Activated naive CD4-positive, alpha-beta T cell treated with anti-CD3 and anti-CD28 coated beads, Interleukin-2, amount 10 ng/mL, durations not matched to agents 7 days and 5 days (primary cell): ENCODE data around the gene GIMD1.

Source experiments
- CTCF ChIA-PET: fragments of 350-600 bp; sonication (Branson Sonifier 250); formaldehyde crosslinking; loops from one replicate; lab custom pipeline; 2021; ENCODE audit warnings: antibody characterized with exemption; lab: Charles Lee
- DNase-seq: peaks from one replicate; pipeline ENCODE4 v3.0.0-alpha.2; 2020
- H3K27ac Mint-ChIP-seq: one replicate; pipeline ENCODE4 v1.8.0; 2021; ENCODE audit warnings: mild to moderate bottlenecking, moderate library complexity, mixed read lengths
- H3K27me3 Mint-ChIP-seq: one replicate; pipeline ENCODE4 v1.8.0; 2021; ENCODE audit warnings: mild to moderate bottlenecking, mixed read lengths
- H3K36me3 Mint-ChIP-seq: one replicate; pipeline ENCODE4 v1.8.0; 2021; ENCODE audit warnings: mixed read lengths
- H3K4me1 Mint-ChIP-seq: one replicate; pipeline ENCODE4 v1.8.0; 2021; ENCODE audit warnings: mixed read lengths
- H3K4me3 Mint-ChIP-seq: one replicate; pipeline ENCODE4 v1.8.0; 2021; ENCODE audit warnings: mild to moderate bottlenecking, moderate library complexity, mixed read lengths
- H3K9me3 Mint-ChIP-seq: one replicate; pipeline ENCODE4 v1.8.0; 2021; ENCODE audit warnings: mixed read lengths

The GIMD1 gene

GRCh38 chr4:106367072-106367471 lies 1.5 kb downstream of the GIMD1 start:
- CTCF ChIA-PET: no interaction called here
- H3K36me3 Mint-ChIP-seq: no peaks in the 10 kb centered on the region

DNA sequence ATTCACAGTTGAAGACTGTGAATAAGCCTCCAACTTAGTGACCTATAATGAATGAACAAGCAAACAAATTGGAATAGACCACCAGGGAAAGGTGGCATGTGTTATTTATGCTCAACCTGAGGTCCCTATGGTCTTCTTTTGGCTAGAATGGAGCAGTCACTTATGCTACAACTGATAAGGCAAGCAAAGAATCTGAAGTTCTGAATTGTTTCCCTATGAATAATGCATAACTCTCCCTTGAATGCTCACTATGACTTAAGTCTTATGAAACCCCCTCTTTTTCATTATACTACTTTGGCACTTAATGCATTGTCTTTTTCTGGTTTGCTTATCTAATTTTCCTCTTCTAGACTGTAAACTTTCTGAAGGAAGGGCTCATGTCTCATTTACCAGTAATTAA lies 2.6 kb downstream of the GIMD1 start:
- no peaks in the 10 kb centered on the region for H3K9me3 Mint-ChIP-seq
- no peaks in the 10 kb centered on the region for H3K4me1 Mint-ChIP-seq
- no peaks in the 10 kb centered on the region for H3K36me3 Mint-ChIP-seq
- peaks cover 9% of the 10 kb centered on the region for H3K27me3 Mint-ChIP-seq
- CTCF ChIA-PET: interaction anchor here (1.3 kb wide), 1 partner anchor 11 kb away, joined by 3 read pairs; no protein-coding TSS in a partner anchor
- H3K27ac Mint-ChIP-seq: no peak overlapping the region
- no peak for DNase-seq
- H3K4me3 Mint-ChIP-seq: no peak overlapping the region

More at GRCh38 chr4:106367072-106367471, 1.5 kb downstream of the GIMD1 start:
- DNase-seq: no peak
- no peak overlapping the region for H3K27ac Mint-ChIP-seq
- H3K4me3 Mint-ChIP-seq: no peak overlapping the region
- H3K27me3 Mint-ChIP-seq: peaks cover 11% of the 10 kb centered on the region
- no peaks in the 10 kb centered on the region for H3K9me3 Mint-ChIP-seq
- no peaks in the 10 kb centered on the region for H3K4me1 Mint-ChIP-seq

- Mint-ChIP-seq H3K36me3 (no peaks in the 10 kb centered on the region), H3K4me1 (no peaks in the 10 kb centered on the region), H3K9me3 (no peaks in the 10 kb centered on the region), H3K4me3 (no peak overlapping the region), H3K27me3 (peaks cover 8% of the 10 kb centered on the region), H3K27ac (no peak overlapping the region)
- DNase-seq: no peak
- CTCF ChIA-PET: interaction anchor here (1.3 kb wide), 1 partner anchor 11 kb away, joined by 3 read pairs; no protein-coding TSS in a partner anchor
Measured at GRCh38 chr4:106365613-106366012, 3.0 kb downstream of the GIMD1 start.

DNA sequence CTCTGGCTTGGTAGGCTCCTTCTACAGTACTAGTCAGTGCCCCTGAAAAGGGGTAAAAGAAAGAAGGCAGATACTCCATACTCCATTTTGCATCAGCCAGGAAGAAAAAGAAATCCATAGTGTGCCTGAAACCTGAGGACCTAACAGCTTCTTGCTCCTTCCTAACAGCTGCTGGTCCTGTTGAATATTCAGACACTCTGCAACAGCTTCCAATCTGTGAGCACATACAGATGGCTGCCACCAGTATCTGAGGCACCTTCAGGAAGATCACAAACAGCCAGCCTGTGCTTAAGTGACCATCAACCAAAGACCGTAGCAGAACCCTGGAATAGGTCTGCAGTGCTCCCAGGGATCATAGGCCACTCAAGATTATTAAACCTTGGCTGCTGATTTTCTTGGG lies 4.3 kb downstream of the GIMD1 start:
- DNase-seq: no peak
- Mint-ChIP-seq H3K27me3 (peaks cover under 1% of the 10 kb centered on the region), H3K27ac (no peak overlapping the region), H3K4me3 (no peak overlapping the region), H3K36me3 (no peaks in the 10 kb centered on the region), H3K4me1 (no peaks in the 10 kb centered on the region), H3K9me3 (no peaks in the 10 kb centered on the region)
- CTCF ChIA-PET: no interaction called here

GRCh38 chr4:106362086-106362825 lies 6.3 kb downstream of the GIMD1 start:
- CTCF ChIA-PET: no interaction called here
- DNase-seq: no peak
- no peak overlapping the region for H3K4me3 Mint-ChIP-seq
- no peaks in the 10 kb centered on the region for H3K27me3 Mint-ChIP-seq
- no peak overlapping the region for H3K27ac Mint-ChIP-seq
- H3K4me1 Mint-ChIP-seq: no peaks in the 10 kb centered on the region
- H3K36me3 Mint-ChIP-seq: no peaks in the 10 kb centered on the region
- H3K9me3 Mint-ChIP-seq: no peaks in the 10 kb centered on the region

- Mint-ChIP-seq H3K9me3 (no peaks in the 10 kb centered on the region), H3K27ac (no peak overlapping the region), H3K27me3 (no peaks in the 10 kb centered on the region), H3K4me3 (no peak overlapping the region), H3K4me1 (no peaks in the 10 kb centered on the region), H3K36me3 (no peaks in the 10 kb centered on the region)
- CTCF ChIA-PET: no interaction called here
- DNase-seq: no peak
Measured at GRCh38 chr4:106358899-106359298, 9.7 kb downstream of the GIMD1 start.

DNA sequence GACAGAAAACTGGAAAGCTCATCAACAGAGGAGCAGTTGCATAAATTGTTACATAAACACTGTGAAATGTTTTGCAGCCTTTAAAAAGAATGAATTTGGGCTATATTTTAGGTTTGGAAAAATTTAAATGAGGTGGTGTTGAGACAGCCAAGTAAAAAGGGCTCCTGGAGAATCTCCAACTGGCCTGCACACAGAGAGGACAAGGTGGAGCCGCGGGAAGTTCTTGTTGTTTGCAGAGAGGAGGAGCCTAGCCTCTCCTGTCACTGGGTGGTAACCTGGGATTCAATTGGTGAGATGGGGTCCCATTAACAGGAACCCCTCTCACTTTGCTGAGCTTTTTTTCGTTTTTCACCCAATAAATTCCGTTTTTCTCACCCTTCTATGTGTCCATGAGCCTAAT lies 13.4 kb downstream of the GIMD1 start:
- no peak overlapping the region for H3K27ac Mint-ChIP-seq
- H3K36me3 Mint-ChIP-seq: peaks cover 4% of the 10 kb centered on the region
- CTCF ChIA-PET: interaction anchor here (1.3 kb wide), 1 partner anchor 10 kb away, joined by 3 read pairs; no protein-coding TSS in a partner anchor
- no peak overlapping the region for H3K4me3 Mint-ChIP-seq
- H3K9me3 Mint-ChIP-seq: no peaks in the 10 kb centered on the region
- DNase-seq: no peak
- H3K27me3 Mint-ChIP-seq: no peaks in the 10 kb centered on the region
- no peaks in the 10 kb centered on the region for H3K4me1 Mint-ChIP-seq

DNA sequence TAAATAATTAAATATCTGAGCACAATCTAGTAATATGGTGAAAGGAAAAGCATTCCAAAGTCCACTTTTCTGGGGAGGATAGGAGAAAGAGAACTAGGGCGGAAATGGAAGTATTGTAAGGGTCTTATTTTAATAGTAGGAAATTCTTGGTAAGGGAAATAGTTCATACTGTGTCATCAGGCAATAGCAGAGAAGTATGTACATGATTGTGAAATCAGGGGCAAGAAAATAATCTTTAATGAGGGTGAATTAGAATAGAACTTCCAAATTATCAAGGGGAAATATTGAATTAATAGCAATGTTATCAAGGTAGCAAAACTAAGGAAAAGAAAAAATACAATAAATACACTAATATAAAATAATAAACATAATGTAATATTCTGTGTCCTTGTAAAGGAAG lies 14.8 kb downstream of the GIMD1 start:
- Mint-ChIP-seq H3K27ac (no peak overlapping the region), H3K4me1 (no peaks in the 10 kb centered on the region), H3K36me3 (peaks cover 6% of the 10 kb centered on the region), H3K27me3 (no peaks in the 10 kb centered on the region), H3K4me3 (no peak overlapping the region), H3K9me3 (no peaks in the 10 kb centered on the region)
- CTCF ChIA-PET: no interaction called here
- DNase-seq: no peak

- H3K27me3 Mint-ChIP-seq: no peaks in the 10 kb centered on the region
- H3K36me3 Mint-ChIP-seq: peaks cover 16% of the 10 kb centered on the region
- CTCF ChIA-PET: no interaction called here
- no peak overlapping the region for H3K27ac Mint-ChIP-seq
- H3K4me1 Mint-ChIP-seq: no peaks in the 10 kb centered on the region
- H3K9me3 Mint-ChIP-seq: no peaks in the 10 kb centered on the region
- no peak for DNase-seq
- H3K4me3 Mint-ChIP-seq: no peak overlapping the region
Measured at GRCh38 chr4:106351016-106351415, 17.6 kb downstream of the GIMD1 start.

- Mint-ChIP-seq H3K4me3 (no peak overlapping the region), H3K36me3 (peaks cover 29% of the 10 kb centered on the region), H3K27ac (no peak overlapping the region), H3K9me3 (no peaks in the 10 kb centered on the region), H3K27me3 (no peaks in the 10 kb centered on the region), H3K4me1 (no peaks in the 10 kb centered on the region)
- DNase-seq: no peak
- CTCF ChIA-PET: interaction anchor here (0.8 kb wide), 1 partner anchor 747 kb away, joined by 3 read pairs; no protein-coding TSS in a partner anchor
Measured at GRCh38 chr4:106347167-106347566, 21.4 kb downstream of the GIMD1 start.

GRCh38 chr4:106344647-106344970 lies 24.0 kb downstream of the GIMD1 start:
- CTCF ChIA-PET: no interaction called here
- Mint-ChIP-seq H3K27ac (no peak overlapping the region), H3K4me1 (peaks cover 6% of the 10 kb centered on the region)

DNA sequence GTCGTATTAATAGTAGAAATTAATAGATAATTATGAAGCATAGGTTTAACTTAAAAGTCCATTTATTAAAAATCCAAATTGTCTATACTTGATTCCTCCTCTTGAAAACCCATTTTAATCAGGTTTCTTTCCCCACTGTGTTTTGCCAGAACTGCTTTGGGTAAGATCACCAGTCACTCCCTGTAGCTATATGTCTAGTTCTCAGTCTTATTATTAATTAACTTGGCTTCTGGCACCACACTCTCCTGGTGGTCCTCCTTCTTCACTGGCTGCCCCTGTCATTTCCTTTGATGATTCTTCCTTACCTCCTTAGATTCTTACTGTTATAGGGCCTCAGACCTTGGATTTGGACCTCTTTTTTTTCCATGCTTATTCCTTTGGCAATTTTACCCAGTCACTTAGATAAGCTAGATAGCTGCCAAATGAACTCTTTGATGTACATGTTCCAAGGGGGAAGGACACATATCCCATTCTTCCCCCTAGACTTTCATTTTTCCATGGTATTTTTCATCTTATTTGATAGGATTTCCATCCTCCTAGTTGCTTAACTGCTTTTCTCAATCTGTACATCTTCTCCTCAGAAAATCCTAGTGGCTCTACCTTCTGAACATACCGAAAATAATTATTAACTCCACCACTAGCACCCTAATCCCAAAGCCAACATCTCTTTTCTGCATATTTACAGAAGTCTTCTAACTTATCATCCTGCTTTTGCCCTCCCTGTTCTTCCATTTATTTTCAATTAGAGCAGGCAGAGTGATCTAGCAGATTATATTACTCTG lies 24.5 kb downstream of the GIMD1 start:
- DNase-seq: no peak
- peaks cover 6% of the 10 kb centered on the region for H3K4me1 Mint-ChIP-seq
- CTCF ChIA-PET: no interaction called here
- H3K4me3 Mint-ChIP-seq: no peak overlapping the region
- H3K27me3 Mint-ChIP-seq: no peaks in the 10 kb centered on the region
- no peak overlapping the region for H3K27ac Mint-ChIP-seq
- H3K36me3 Mint-ChIP-seq: peaks cover 50% of the 10 kb centered on the region
- H3K9me3 Mint-ChIP-seq: no peaks in the 10 kb centered on the region

More at GRCh38 chr4:106344647-106344970, 24.0 kb downstream of the GIMD1 start:
- no peaks in the 10 kb centered on the region for H3K9me3 Mint-ChIP-seq
- no peak for DNase-seq
- H3K27me3 Mint-ChIP-seq: no peaks in the 10 kb centered on the region
- no peak overlapping the region for H3K4me3 Mint-ChIP-seq
- peaks cover 46% of the 10 kb centered on the region for H3K36me3 Mint-ChIP-seq

- H3K4me3 Mint-ChIP-seq: no peak overlapping the region
- H3K9me3 Mint-ChIP-seq: peaks cover 7% of the 10 kb centered on the region
- H3K27me3 Mint-ChIP-seq: no peaks in the 10 kb centered on the region
- DNase-seq: no peak
- no peak overlapping the region for H3K27ac Mint-ChIP-seq
- CTCF ChIA-PET: no interaction called here
- H3K36me3 Mint-ChIP-seq: peaks cover 67% of the 10 kb centered on the region
- peaks cover 6% of the 10 kb centered on the region for H3K4me1 Mint-ChIP-seq
Measured at GRCh38 chr4:106340774-106341173, 27.8 kb downstream of the GIMD1 start.

DNA sequence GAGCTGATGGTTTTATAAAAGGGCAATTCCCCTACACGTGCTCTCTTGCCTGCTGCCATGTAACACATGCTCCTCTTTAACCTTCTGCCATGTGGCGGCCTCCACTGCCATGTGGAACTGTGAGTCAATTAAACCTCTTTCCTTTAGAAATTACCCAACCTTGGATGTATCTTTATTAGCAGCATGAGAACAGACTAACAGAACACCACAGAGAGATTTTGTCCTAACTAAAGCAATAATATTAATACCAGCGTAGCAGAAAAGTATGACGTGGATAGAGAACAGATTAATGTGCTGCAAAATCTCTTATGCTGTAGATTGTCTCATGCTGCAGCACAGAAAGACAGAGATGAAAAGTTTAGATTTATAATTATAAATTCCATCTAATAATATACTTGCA lies 29.1 kb downstream of the GIMD1 start:
- no peak overlapping the region for H3K27ac Mint-ChIP-seq
- no peaks in the 10 kb centered on the region for H3K27me3 Mint-ChIP-seq
- peaks cover 7% of the 10 kb centered on the region for H3K9me3 Mint-ChIP-seq
- CTCF ChIA-PET: interaction anchor here (1.1 kb wide), 1 partner anchor 11 kb away, joined by 4 read pairs; no protein-coding TSS in a partner anchor
- no peak overlapping the region for H3K4me3 Mint-ChIP-seq
- no peak for DNase-seq
- H3K4me1 Mint-ChIP-seq: peaks cover 6% of the 10 kb centered on the region
- H3K36me3 Mint-ChIP-seq: peaks cover 68% of the 10 kb centered on the region
